Fibroblast of mammary gland (primary cell): Measurements from ENCODE around the gene PHF20.
"Not testable (repeated sequence)": the region's sequence is repeated elsewhere in the genome, so short reads cannot be mapped to it uniquely, and the experiment has no call there.

Experiments used
- DNase-seq: peaks from one replicate; pipeline ENCODE4 v3.0.0-alpha.2; 2010; ENCODE audit warnings: low read depth
- H3K4me3 ChIP-seq: 2 replicates; pipeline ENCODE4 v1.5.1; 2011; ENCODE audit warnings: low read depth, mild to moderate bottlenecking, low read length, moderate library complexity; ENCODE audit not compliant: control insufficient read depth
- CTCF ChIP-seq: conservative IDR thresholded peaks from 2 replicates; pipeline ENCODE4 v1.5.1; 2011; ENCODE audit warnings: low read depth, low read length, inconsistent platforms; ENCODE audit not compliant: control insufficient read depth, insufficient read depth

Gene PHF20

GRCh38 chr20:35947907-35948306 is 176.1 kb downstream of the PHF20 start:
- no peak overlapping the region for H3K4me3 ChIP-seq
- no peak for TF ChIP-seq CTCF
- DNase-seq = peak; percentile 26

- no peak for DNase-seq
- H3K4me3 ChIP-seq = no peak overlapping the region
- TF ChIP-seq CTCF = no peak
Measured at GRCh38 chr20:35950093-35950492, 178.3 kb downstream of the PHF20 start.

GRCh38 chr20:35952080-35952479 is 180.3 kb downstream of the PHF20 start:
- not testable (repeated sequence) for DNase-seq

GRCh38 chr20:35952480-35953386 is 180.9 kb downstream of the PHF20 start:
- peak; percentile 34 for DNase-seq
- no peak for TF ChIP-seq CTCF
- peak overlapping the region; percentile 89 for H3K4me3 ChIP-seq

More at GRCh38 chr20:35952080-35952479, 180.3 kb downstream of the PHF20 start:
- H3K4me3 ChIP-seq = not testable (repeated sequence)

GRCh38 chr20:35953387-35954199 is 181.8 kb downstream of the PHF20 start:
- peak; percentile 25 for DNase-seq
- H3K4me3 ChIP-seq = peak overlapping the region; percentile 89
- TF ChIP-seq CTCF = no peak

- DNase-seq = peak; percentile 93
- H3K4me3 ChIP-seq = peak within 1 kb of the TSS; percentile 89
- TF ChIP-seq CTCF = peak; percentile 77
Measured at GRCh38 chr20:35954200-35954906, 182.5 kb downstream of the PHF20 start, which contains the start of gene SCAND1. TSS of gene SCAND1 (minus strand) at chr20:35954502. CDS start at chr20:35954284, 218 bp downstream.
